ENCODE measurements around the gene PTBP3. TPM values are rescaled to one million over a fixed set of nuclear protein-coding genes. Genes with fewer than 3 reads are reported as not detected.

Gene PTBP3
- total RNA-seq, 1 donor from 2014 or later: 108 TPM

DNA sequence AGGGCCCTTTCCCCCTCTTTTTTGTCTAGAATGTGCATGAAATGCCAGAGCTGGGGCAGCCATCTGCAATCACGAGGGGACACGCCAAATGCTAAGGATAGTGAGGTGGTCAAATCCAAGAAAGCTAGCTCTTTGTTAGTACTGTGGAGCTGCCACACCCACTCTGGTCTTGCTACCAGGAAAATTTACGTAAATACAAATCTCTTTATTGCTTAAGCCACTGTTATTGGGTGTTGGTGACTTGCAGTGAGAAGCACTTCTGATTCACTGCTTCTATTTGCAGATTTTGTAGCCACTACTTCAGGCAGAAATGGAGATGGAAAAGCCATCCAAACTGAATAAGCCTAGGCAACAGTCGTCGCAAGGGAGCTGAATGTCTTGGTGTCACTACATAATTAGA lies 132.7 kb downstream of the PTBP3 start:
- DNase-seq (ENCODE audit: low read depth) (no peak), FAIRE-seq (no peak)
- Histone ChIP-seq H3K9me3 (ENCODE audit: insufficient read depth, low read depth, low read length) (no peaks in the 10 kb centered on the region), H4K20me1 (ENCODE audit: insufficient read depth, low read length) (no peaks in the 10 kb centered on the region), H3K27ac (ENCODE audit: low read depth, low read length) (no peak overlapping the region), H2AFZ (ENCODE audit: low read depth, low read length) (no peak overlapping the region), H3K4me3 (ENCODE audit: insufficient read depth, low read depth, low read length) (no peak overlapping the region), H3K27me3 (ENCODE audit: insufficient read depth, low read length) (no peaks in the 10 kb centered on the region), H3K79me2 (ENCODE audit: insufficient read depth, low read length) (no peaks in the 10 kb centered on the region), H3K36me3 (ENCODE audit: insufficient read depth, low read length) (no peaks in the 10 kb centered on the region), H3K4me2 (ENCODE audit: low read length) (no peak overlapping the region), H3K9ac (ENCODE audit: low read length) (no peak overlapping the region), H3K4me1 (ENCODE audit: insufficient read depth, low read length) (peaks cover 12% of the 10 kb centered on the region)
- Mint-ChIP-seq H3K27ac (ENCODE audit: unreplicated experiment) (peak overlapping the region; percentile 20), H3K36me3 (ENCODE audit: low read depth, unreplicated experiment) (peaks cover 18% of the 10 kb centered on the region), H3K9me3 (ENCODE audit: unreplicated experiment) (no peaks in the 10 kb centered on the region), H3K4me3 (ENCODE audit: unreplicated experiment) (no peak overlapping the region), H3K27me3 (ENCODE audit: low read depth, unreplicated experiment) (no peaks in the 10 kb centered on the region), H3K4me1 (ENCODE audit: low read depth, unreplicated experiment) (peaks cover 17% of the 10 kb centered on the region)
- no peak for TF ChIP-seq EZH2 (IDR thresholded peaks at IDR 0.05; ENCODE audit: insufficient read depth, low read length)
- TF ChIP-seq, protein P1, sequence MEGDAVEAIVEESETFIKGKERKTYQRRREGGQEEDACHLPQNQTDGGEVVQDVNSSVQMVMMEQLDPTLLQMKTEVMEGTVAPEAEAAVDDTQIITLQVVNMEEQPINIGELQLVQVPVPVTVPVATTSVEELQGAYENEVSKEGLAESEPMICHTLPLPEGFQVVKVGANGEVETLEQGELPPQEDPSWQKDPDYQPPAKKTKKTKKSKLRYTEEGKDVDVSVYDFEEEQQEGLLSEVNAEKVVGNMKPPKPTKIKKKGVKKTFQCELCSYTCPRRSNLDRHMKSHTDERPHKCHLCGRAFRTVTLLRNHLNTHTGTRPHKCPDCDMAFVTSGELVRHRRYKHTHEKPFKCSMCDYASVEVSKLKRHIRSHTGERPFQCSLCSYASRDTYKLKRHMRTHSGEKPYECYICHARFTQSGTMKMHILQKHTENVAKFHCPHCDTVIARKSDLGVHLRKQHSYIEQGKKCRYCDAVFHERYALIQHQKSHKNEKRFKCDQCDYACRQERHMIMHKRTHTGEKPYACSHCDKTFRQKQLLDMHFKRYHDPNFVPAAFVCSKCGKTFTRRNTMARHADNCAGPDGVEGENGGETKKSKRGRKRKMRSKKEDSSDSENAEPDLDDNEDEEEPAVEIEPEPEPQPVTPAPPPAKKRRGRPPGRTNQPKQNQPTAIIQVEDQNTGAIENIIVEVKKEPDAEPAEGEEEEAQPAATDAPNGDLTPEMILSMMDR (IDR thresholded peaks at IDR 0.05; ENCODE audit: insufficient read depth, low read depth, low read length): no peak

- Histone ChIP-seq H3K4me1 (ENCODE audit: insufficient read depth, low read length) (peaks cover 7% of the 10 kb centered on the region), H3K9me3 (ENCODE audit: insufficient read depth, low read depth, low read length) (no peaks in the 10 kb centered on the region), H3K27me3 (ENCODE audit: insufficient read depth, low read length) (no peaks in the 10 kb centered on the region), H3K79me2 (ENCODE audit: insufficient read depth, low read length) (no peaks in the 10 kb centered on the region), H3K4me3 (ENCODE audit: insufficient read depth, low read depth, low read length) (no peak overlapping the region), H3K9ac (ENCODE audit: low read length) (no peak overlapping the region), H3K27ac (ENCODE audit: low read depth, low read length) (no peak overlapping the region), H3K36me3 (ENCODE audit: insufficient read depth, low read length) (no peaks in the 10 kb centered on the region), H4K20me1 (ENCODE audit: insufficient read depth, low read length) (no peaks in the 10 kb centered on the region), H3K4me2 (ENCODE audit: low read length) (no peak overlapping the region), H2AFZ (ENCODE audit: low read depth, low read length) (no peak overlapping the region)
- TF ChIP-seq, protein P1 (IDR thresholded peaks at IDR 0.05; ENCODE audit: insufficient read depth, low read depth, low read length): no peak
- TF ChIP-seq EZH2 (IDR thresholded peaks at IDR 0.05; ENCODE audit: insufficient read depth, low read length): no peak
- DNase-seq (ENCODE audit: low read depth): no peak
- no peak for FAIRE-seq
- Mint-ChIP-seq H3K36me3 (ENCODE audit: low read depth, unreplicated experiment) (peaks cover 15% of the 10 kb centered on the region), H3K4me3 (ENCODE audit: unreplicated experiment) (no peak overlapping the region), H3K9me3 (ENCODE audit: unreplicated experiment) (no peaks in the 10 kb centered on the region), H3K27me3 (ENCODE audit: low read depth, unreplicated experiment) (no peaks in the 10 kb centered on the region), H3K4me1 (ENCODE audit: low read depth, unreplicated experiment) (peaks cover 7% of the 10 kb centered on the region), H3K27ac (ENCODE audit: unreplicated experiment) (no peak overlapping the region)
These were observed 134.8 kb downstream of the PTBP3 start for GRCh38 chr9:112198646-112199045.

GRCh38 chr9:112194969-112195431 lies 138.4 kb downstream of the PTBP3 start:
- FAIRE-seq: no peak
- Mint-ChIP-seq H3K27me3 (ENCODE audit: low read depth, unreplicated experiment) (no peaks in the 10 kb centered on the region), H3K36me3 (ENCODE audit: low read depth, unreplicated experiment) (peaks cover 12% of the 10 kb centered on the region), H3K4me1 (ENCODE audit: low read depth, unreplicated experiment) (no peaks in the 10 kb centered on the region), H3K4me3 (ENCODE audit: unreplicated experiment) (no peak overlapping the region), H3K9me3 (ENCODE audit: unreplicated experiment) (peaks cover 2% of the 10 kb centered on the region), H3K27ac (ENCODE audit: unreplicated experiment) (no peak overlapping the region)
- Histone ChIP-seq H3K4me3 (ENCODE audit: insufficient read depth, low read depth, low read length) (no peak overlapping the region), H3K36me3 (ENCODE audit: insufficient read depth, low read length) (no peaks in the 10 kb centered on the region), H3K27me3 (ENCODE audit: insufficient read depth, low read length) (no peaks in the 10 kb centered on the region), H3K27ac (ENCODE audit: low read depth, low read length) (no peak overlapping the region), H2AFZ (ENCODE audit: low read depth, low read length) (no peak overlapping the region), H4K20me1 (ENCODE audit: insufficient read depth, low read length) (no peaks in the 10 kb centered on the region), H3K4me2 (ENCODE audit: low read length) (no peak overlapping the region), H3K9me3 (ENCODE audit: insufficient read depth, low read depth, low read length) (no peaks in the 10 kb centered on the region), H3K9ac (ENCODE audit: low read length) (no peak overlapping the region), H3K79me2 (ENCODE audit: insufficient read depth, low read length) (no peaks in the 10 kb centered on the region), H3K4me1 (ENCODE audit: insufficient read depth, low read length) (no peaks in the 10 kb centered on the region)
- DNase-seq (ENCODE audit: low read depth): peak; percentile 61
- no peak for TF ChIP-seq EZH2 (IDR thresholded peaks at IDR 0.05; ENCODE audit: insufficient read depth, low read length)
- TF ChIP-seq, protein P1 (IDR thresholded peaks at IDR 0.05; ENCODE audit: insufficient read depth, low read depth, low read length): no peak

All from astrocyte (in vitro differentiated cells and primary cell).